Neural cell (in vitro differentiated cells): ENCODE measurements around the gene C1QB. TPM values are rescaled to one million over a fixed set of nuclear protein-coding genes. Genes with fewer than 3 reads are reported as not detected.

Source experiments
- H2AFZ ChIP-seq: fragments of 200-600, 300-800 bp; sonication (generic), shearing (Covaris generic); 2 replicates; pipeline ENCODE4 v1.6.0; 2014; ENCODE audit warnings: low read depth, mild to moderate bottlenecking, antibody characterized with exemption, low read length, moderate library complexity
- H3F3A ChIP-seq: fragments of 200-600 bp; shearing (Covaris generic); 2 replicates; pipeline ENCODE4 v1.6.1; 2016; ENCODE audit warnings: mild to moderate bottlenecking, moderate library complexity, mixed read lengths, antibody characterized with exemption, low read length; ENCODE audit not compliant: insufficient read depth, poor library complexity, severe bottlenecking
- H3K27ac ChIP-seq: fragments of 200-600, 300-800 bp; sonication (generic), shearing (Covaris generic); 2 replicates; pipeline ENCODE4 v1.5.1; 2014; ENCODE audit warnings: mild to moderate bottlenecking, low read length, moderate library complexity
- H3K27me3 ChIP-seq: fragments of 300-800, 200-600 bp; sonication (generic), shearing (Covaris generic); 2 replicates; pipeline ENCODE4 v1.6.0; 2014; ENCODE audit warnings: mild to moderate bottlenecking, low read depth, low read length, moderate library complexity; ENCODE audit not compliant: insufficient read depth
- H3K36me3 ChIP-seq: fragments of 300-800, 200-600 bp; sonication (generic), shearing (Covaris generic); 2 replicates; pipeline ENCODE4 v1.5.1; 2014; ENCODE audit warnings: mild to moderate bottlenecking, antibody characterized with exemption, low read length, moderate library complexity; ENCODE audit not compliant: insufficient read depth
- H3K4me2 ChIP-seq: fragments of 300-800, 200-600 bp; sonication (generic), shearing (Covaris generic); 2 replicates; pipeline ENCODE4 v1.6.0; 2014; ENCODE audit warnings: mild to moderate bottlenecking, low read length
- H3K4me3 ChIP-seq: fragments of 300-800, 200-600 bp; sonication (generic), shearing (Covaris generic); 2 replicates; pipeline ENCODE4 v1.5.1; 2014; ENCODE audit warnings: mild to moderate bottlenecking, low read length, moderate library complexity
- H3K79me2 ChIP-seq: fragments of 200-600 bp; shearing (Covaris generic); replicated peaks from 2 replicates; pipeline ENCODE4 v1.6.0; 2014; ENCODE audit warnings: mild to moderate bottlenecking, low read length, moderate library complexity; ENCODE audit not compliant: insufficient read depth
- H3K9ac ChIP-seq: fragments of 300-800, 200-600 bp; sonication (generic), shearing (Covaris generic); 2 replicates; pipeline ENCODE4 v1.6.1; 2016; ENCODE audit warnings: mild to moderate bottlenecking, low read length, mixed read lengths
- H3K9me2 ChIP-seq: fragments of 200-600 bp; shearing (Covaris generic); 2 replicates; pipeline ENCODE4 v1.6.1; 2016; ENCODE audit warnings: mild to moderate bottlenecking, low read length, mixed read lengths; ENCODE audit not compliant: insufficient read depth
- H3K9me3 ChIP-seq: fragments of 200-600, 300-800 bp; sonication (generic), shearing (Covaris generic); 2 replicates; pipeline ENCODE4 v1.6.1; 2016; ENCODE audit warnings: mild to moderate bottlenecking, mixed run types, low read length, moderate library complexity, mixed read lengths
- H4K20me1 ChIP-seq: fragments of 200-600 bp; shearing (Covaris generic); 2 replicates; pipeline ENCODE4 v1.6.1; 2016; ENCODE audit warnings: mild to moderate bottlenecking, mixed run types; ENCODE audit not compliant: insufficient read depth
- EP300 ChIP-seq: fragments of 450-650 bp; conservative IDR thresholded peaks from 2 replicates; pipeline ENCODE4 v1.6.1; 2014; ENCODE audit warnings: antibody characterized with exemption, mild to moderate bottlenecking, moderate library complexity; ENCODE audit not compliant: poor library complexity, severe bottlenecking
- EZH2 ChIP-seq: fragments of 200-600, 300-800 bp; shearing (Covaris generic), sonication (generic); IDR thresholded peaks from 2 replicates; pipeline ENCODE4 v1.6.1; 2014; ENCODE audit warnings: antibody characterized with exemption, low read length, borderline replicate concordance, mild to moderate bottlenecking; ENCODE audit not compliant: insufficient read depth, poor library complexity, severe bottlenecking
- MXI1 ChIP-seq: fragments of 450-650 bp; conservative IDR thresholded peaks from 2 replicates; pipeline ENCODE4 v1.6.1; 2014; ENCODE audit warnings: antibody characterized with exemption, mild to moderate bottlenecking; ENCODE audit not compliant: poor library complexity, severe bottlenecking
- POLR2AphosphoS5 ChIP-seq: IDR thresholded peaks from 2 replicates; pipeline ENCODE4 v1.6.1; 2012
- RAD21 ChIP-seq: fragments of 450-650 bp; conservative IDR thresholded peaks from 2 replicates; pipeline ENCODE4 v1.6.1; 2014; ENCODE audit warnings: antibody characterized with exemption, mild to moderate bottlenecking, moderate library complexity
- REST ChIP-seq: IDR thresholded peaks from 2 replicates; pipeline ENCODE4 v1.6.1; 2012; ENCODE audit warnings: borderline replicate concordance
- SMC3 ChIP-seq: fragments of 450-650 bp; conservative IDR thresholded peaks from 2 replicates; pipeline ENCODE4 v1.6.1; 2014; ENCODE audit warnings: antibody characterized with exemption, mild to moderate bottlenecking, moderate library complexity; ENCODE audit not compliant: poor library complexity
- TAF1 ChIP-seq: IDR thresholded peaks from 2 replicates; pipeline ENCODE4 v1.6.1; 2012; ENCODE audit warnings: low read depth
- polyA plus RNA-seq: library from polyadenylated mRNA; depleted of rRNA; stranded (reverse); fragments of >200 nt; gene quantifications from 2 replicates; pipeline ENCODE4 v1.2.3, GENCODE V29; 2014
- TF ChIP-seq, protein P1 (sequence below): fragments of 450-650 bp; IDR thresholded peaks from 2 replicates; pipeline ENCODE4 v1.5.1; 2014; ENCODE audit warnings: antibody characterized with exemption, mild to moderate bottlenecking, moderate library complexity; ENCODE audit not compliant: poor library complexity, severe bottlenecking

Gene C1QB
- polyA plus RNA-seq, 1 donor from 2014 or later: not detected

DNA sequence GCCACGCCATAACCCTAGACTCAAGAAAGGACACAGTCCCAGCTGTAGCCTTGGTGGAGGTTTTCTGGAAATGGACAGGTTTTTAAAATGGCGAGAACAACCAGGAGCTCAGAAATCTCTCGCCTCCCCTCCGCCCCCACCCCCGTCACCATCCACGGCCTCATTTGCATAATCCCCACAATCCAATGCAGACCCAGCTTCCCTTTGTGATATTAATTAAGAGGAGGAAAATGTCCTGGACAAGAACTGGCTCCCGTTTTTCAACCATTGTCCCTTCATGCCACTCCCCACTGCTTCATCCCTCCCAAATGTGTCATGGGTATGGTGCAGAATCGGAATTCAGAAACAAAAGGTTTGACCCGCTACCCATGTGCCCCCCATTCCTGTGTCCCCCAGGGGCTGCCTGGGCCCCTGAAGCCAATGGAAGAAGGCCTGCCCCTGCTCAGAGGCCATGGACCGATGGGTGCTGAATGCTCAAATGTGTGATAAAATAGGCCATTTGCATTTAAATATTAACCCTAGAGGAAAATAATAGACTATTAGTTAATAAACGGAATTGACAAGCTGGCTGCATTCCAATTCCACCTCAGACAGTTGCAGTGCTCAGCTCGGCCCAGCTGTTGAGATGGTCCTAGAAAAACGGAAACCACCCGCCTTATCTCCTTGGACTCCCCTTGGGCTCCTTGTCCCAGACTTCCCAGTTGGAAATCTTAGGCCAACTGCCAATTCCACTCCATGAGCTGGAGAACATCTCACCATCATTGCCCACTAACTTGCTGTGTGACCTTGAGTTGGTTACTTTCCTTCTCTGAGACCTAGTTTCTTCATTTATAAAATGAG is 46.9 kb downstream of the C1QB start:
- no peaks in the 10 kb centered on the region for H3K36me3 ChIP-seq
- H3K9ac ChIP-seq: no peak overlapping the region
- no peak overlapping the region for H3K27ac ChIP-seq
- H3K4me3 ChIP-seq: no peak overlapping the region
- H3K9me3 ChIP-seq: no peaks in the 10 kb centered on the region
- H3F3A ChIP-seq: no peaks in the 10 kb centered on the region
- TF ChIP-seq MXI1 (no peak), RAD21 (no peak), EP300 (no peak), TAF1 (no peak), SMC3 (no peak), EZH2 (no peak), REST (no peak), POLR2AphosphoS5 (no peak)
- TF ChIP-seq, protein P1, sequence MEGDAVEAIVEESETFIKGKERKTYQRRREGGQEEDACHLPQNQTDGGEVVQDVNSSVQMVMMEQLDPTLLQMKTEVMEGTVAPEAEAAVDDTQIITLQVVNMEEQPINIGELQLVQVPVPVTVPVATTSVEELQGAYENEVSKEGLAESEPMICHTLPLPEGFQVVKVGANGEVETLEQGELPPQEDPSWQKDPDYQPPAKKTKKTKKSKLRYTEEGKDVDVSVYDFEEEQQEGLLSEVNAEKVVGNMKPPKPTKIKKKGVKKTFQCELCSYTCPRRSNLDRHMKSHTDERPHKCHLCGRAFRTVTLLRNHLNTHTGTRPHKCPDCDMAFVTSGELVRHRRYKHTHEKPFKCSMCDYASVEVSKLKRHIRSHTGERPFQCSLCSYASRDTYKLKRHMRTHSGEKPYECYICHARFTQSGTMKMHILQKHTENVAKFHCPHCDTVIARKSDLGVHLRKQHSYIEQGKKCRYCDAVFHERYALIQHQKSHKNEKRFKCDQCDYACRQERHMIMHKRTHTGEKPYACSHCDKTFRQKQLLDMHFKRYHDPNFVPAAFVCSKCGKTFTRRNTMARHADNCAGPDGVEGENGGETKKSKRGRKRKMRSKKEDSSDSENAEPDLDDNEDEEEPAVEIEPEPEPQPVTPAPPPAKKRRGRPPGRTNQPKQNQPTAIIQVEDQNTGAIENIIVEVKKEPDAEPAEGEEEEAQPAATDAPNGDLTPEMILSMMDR: no peak
- no peaks in the 10 kb centered on the region for H3K27me3 ChIP-seq
- no peak overlapping the region for H3K4me2 ChIP-seq
- no peaks in the 10 kb centered on the region for H3K9me2 ChIP-seq
- no peaks in the 10 kb centered on the region for H4K20me1 ChIP-seq
- no peak overlapping the region for H2AFZ ChIP-seq
- H3K79me2 ChIP-seq: no peaks in the 10 kb centered on the region

GRCh38 chr1:22702296-22703085 is 49.5 kb downstream of the C1QB start:
- no peaks in the 10 kb centered on the region for H4K20me1 ChIP-seq
- H3K27ac ChIP-seq: no peak overlapping the region
- no peak overlapping the region for H2AFZ ChIP-seq
- no peaks in the 10 kb centered on the region for H3K36me3 ChIP-seq
- no peak overlapping the region for H3K9ac ChIP-seq
- no peak overlapping the region for H3K4me2 ChIP-seq
- TF ChIP-seq REST: no peak
- no peak for TF ChIP-seq EZH2
- TF ChIP-seq POLR2AphosphoS5: no peak
- no peak for TF ChIP-seq EP300
- no peak for TF ChIP-seq TAF1
- no peak for TF ChIP-seq MXI1
- no peak for TF ChIP-seq SMC3
- TF ChIP-seq, protein P1: no peak
- no peak for TF ChIP-seq RAD21
- no peaks in the 10 kb centered on the region for H3K27me3 ChIP-seq
- no peaks in the 10 kb centered on the region for H3K9me3 ChIP-seq
- H3F3A ChIP-seq: no peaks in the 10 kb centered on the region
- H3K4me3 ChIP-seq: no peak overlapping the region
- H3K79me2 ChIP-seq: no peaks in the 10 kb centered on the region
- H3K9me2 ChIP-seq: no peaks in the 10 kb centered on the region
